AG04450 (cell line): ENCODE results near the gene PAQR5. TPM values are rescaled to one million over a fixed set of nuclear protein-coding genes. Genes with fewer than 3 reads are reported as not detected.

Experiments used
- CTCF ChIA-PET: fragments of 300-600, 350-600 bp; formaldehyde crosslinking; extraction: SDS; loops from one replicate; lab custom pipeline; 2022; ENCODE audit warnings: antibody characterized with exemption, inconsistent platforms; lab: Charles Lee
- POLR2A ChIA-PET: fragments of 350-600 bp; formaldehyde crosslinking; extraction: SDS; loops from one replicate; lab custom pipeline; 2021; ENCODE audit warnings: antibody characterized with exemption, inconsistent platforms; lab: Yijun Ruan, JAX
- DNase-seq: peaks from one replicate; pipeline ENCODE4 v3.0.0-alpha.2; 2011; ENCODE audit warnings: low read depth, low spot score
- H3K27ac ChIP-seq: one replicate; pipeline ENCODE4 v1.5.1; 2012; ENCODE audit warnings: low read depth, low read length, control low read depth
- H3K27me3 ChIP-seq: one replicate; pipeline ENCODE4 v1.6.0; 2012; ENCODE audit warnings: low read length; ENCODE audit not compliant: control insufficient read depth, insufficient read depth
- H3K4me3 ChIP-seq: 2 replicates; pipeline ENCODE4 v1.5.1; 2011; ENCODE audit warnings: mild to moderate bottlenecking, low read depth, low read length, control low read depth
- H3K9me3 ChIP-seq: 2 replicates; pipeline ENCODE4 v1.5.1; 2012; ENCODE audit warnings: low read length; ENCODE audit not compliant: control insufficient read depth, insufficient read depth
- polyA plus RNA-seq: library from polyadenylated mRNA; depleted of rRNA; stranded (reverse); fragments of >200 nt; gene quantifications from 2 replicates; pipeline ENCODE4 v1.2.3, GENCODE V29; 2011
- TF ChIP-seq, protein P1 (sequence below): IDR thresholded peaks from 2 replicates; pipeline ENCODE4 v1.5.1; 2011; ENCODE audit warnings: low read depth, low read length, control low read depth, inconsistent platforms

Gene PAQR5
- polyA plus RNA-seq, 1 experiment: 7.9 TPM

DNA sequence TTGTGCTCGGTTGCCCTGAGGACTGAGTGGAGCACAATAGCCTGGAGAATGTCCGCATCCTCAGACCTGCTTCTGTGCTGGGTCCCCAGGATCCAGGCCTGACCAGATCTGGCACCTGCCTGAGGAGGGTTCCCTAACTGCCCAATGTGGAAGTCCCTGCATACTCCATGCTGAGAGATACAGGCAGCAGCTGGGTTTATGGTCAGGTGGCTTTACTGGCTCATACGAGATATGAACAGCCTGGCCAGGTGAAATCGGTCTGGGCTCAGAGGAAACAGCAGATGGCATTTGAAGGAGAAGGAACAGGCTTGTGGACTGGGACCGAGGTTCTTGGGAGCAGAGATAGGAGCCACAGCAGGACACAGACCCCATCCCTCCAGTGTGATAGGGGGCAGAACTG is 97.3 kb downstream of the PAQR5 start:
- CTCF ChIA-PET: interaction anchor here (1.5 to 3.5 kb wide), 3 partner anchors 67 to 338 kb away, joined by 4 to 48 read pairs (median 9); no protein-coding TSS in a partner anchor

DNA sequence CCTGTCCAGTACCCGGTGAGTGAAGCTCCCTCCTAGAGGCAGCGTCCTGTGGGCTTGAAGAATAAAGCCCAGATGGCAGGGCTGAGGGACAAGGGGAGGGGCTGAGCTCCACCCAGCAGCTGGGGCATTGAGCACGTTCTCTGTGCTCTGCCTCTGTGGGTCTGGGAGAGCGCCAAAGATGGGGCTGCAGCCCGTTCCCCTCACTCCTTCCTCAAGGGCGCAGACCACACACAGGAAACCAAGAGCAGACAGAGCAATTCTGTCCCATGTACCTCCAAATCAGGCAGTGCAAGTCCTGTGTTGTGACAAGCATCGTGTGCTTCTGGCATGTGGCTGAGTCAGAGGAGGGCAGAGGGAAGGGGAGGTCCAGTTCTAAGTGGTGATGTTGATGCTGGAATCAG is 99.8 kb downstream of the PAQR5 start:
- DNase-seq: no peak
- Histone ChIP-seq H3K27me3 (no peaks in the 10 kb centered on the region), H3K27ac (no peak overlapping the region), H3K4me3 (no peak overlapping the region), H3K9me3 (no peaks in the 10 kb centered on the region)
- ChIA-PET CTCF (no interaction called here), POLR2A (interaction anchor here (1.4 kb wide), 1 partner anchor 17 kb away, joined by 3 read pairs; no protein-coding TSS in a partner anchor)
- TF ChIP-seq, protein P1, sequence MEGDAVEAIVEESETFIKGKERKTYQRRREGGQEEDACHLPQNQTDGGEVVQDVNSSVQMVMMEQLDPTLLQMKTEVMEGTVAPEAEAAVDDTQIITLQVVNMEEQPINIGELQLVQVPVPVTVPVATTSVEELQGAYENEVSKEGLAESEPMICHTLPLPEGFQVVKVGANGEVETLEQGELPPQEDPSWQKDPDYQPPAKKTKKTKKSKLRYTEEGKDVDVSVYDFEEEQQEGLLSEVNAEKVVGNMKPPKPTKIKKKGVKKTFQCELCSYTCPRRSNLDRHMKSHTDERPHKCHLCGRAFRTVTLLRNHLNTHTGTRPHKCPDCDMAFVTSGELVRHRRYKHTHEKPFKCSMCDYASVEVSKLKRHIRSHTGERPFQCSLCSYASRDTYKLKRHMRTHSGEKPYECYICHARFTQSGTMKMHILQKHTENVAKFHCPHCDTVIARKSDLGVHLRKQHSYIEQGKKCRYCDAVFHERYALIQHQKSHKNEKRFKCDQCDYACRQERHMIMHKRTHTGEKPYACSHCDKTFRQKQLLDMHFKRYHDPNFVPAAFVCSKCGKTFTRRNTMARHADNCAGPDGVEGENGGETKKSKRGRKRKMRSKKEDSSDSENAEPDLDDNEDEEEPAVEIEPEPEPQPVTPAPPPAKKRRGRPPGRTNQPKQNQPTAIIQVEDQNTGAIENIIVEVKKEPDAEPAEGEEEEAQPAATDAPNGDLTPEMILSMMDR: no peak

More for the DNA sequence above, 97.3 kb downstream of the PAQR5 start:
- DNase-seq: no peak
- Histone ChIP-seq H3K9me3 (no peaks in the 10 kb centered on the region), H3K4me3 (no peak overlapping the region), H3K27me3 (no peaks in the 10 kb centered on the region), H3K27ac (no peak overlapping the region)
- TF ChIP-seq, protein P1: no peak
- POLR2A ChIA-PET: no interaction called here

DNA sequence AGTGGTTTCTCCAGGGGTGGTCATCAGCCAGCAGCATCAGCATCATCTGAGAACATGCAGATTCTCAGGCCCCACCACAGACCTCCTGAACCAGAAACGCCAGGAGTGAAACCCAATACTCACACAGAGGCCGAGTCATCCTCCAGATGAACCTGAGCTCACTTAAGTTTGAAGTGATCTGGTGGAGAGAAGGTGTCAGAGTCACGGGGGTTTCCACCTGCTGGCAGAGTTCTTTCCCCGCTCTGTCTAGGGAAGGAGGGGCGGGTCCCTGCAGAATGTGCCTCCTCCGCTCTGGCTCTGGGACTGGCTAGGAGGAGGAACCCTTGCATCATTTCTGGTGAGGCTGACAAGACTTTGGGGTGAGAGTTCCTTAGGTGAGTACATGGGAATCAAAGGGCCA is 102.1 kb downstream of the PAQR5 start:
- Histone ChIP-seq H3K27me3 (no peaks in the 10 kb centered on the region), H3K27ac (no peak overlapping the region), H3K4me3 (no peak overlapping the region), H3K9me3 (no peaks in the 10 kb centered on the region)
- POLR2A ChIA-PET: no interaction called here
- TF ChIP-seq, protein P1: no peak
- DNase-seq: no peak
- CTCF ChIA-PET: no interaction called here

DNA sequence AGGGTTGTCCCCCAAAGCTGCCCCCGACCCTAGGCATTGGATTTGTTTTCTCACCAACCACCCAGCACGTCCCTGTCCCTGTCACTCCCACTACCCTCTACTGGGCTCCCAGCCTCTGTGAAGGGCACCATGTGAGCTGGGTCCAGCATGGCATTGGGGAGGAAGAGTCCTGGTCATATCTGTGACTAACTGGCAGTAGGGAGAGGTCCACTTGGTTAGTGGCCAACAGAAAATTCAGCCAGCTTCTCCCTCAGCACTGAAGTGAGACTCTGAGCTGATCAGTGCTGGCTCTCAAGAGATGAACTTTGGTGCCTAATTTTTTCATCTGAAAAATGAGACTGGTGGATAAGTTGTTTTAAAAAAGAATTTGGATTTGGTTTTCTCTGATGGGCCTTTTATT is 104.1 kb downstream of the PAQR5 start:
- CTCF ChIA-PET: interaction anchor here (2.1 kb wide), 1 partner anchor 8 kb away, joined by 11 read pairs; no protein-coding TSS in a partner anchor
- Histone ChIP-seq H3K27me3 (no peaks in the 10 kb centered on the region), H3K27ac (no peak overlapping the region), H3K4me3 (no peak overlapping the region), H3K9me3 (no peaks in the 10 kb centered on the region)
- TF ChIP-seq, protein P1: no peak
- no peak for DNase-seq
- POLR2A ChIA-PET: interaction anchor here (1.1 to 1.6 kb wide), 3 partner anchors 11 to 49 kb away, joined by 3 to 16 read pairs (median 6); partner anchors contain the start of gene KIF23

DNA sequence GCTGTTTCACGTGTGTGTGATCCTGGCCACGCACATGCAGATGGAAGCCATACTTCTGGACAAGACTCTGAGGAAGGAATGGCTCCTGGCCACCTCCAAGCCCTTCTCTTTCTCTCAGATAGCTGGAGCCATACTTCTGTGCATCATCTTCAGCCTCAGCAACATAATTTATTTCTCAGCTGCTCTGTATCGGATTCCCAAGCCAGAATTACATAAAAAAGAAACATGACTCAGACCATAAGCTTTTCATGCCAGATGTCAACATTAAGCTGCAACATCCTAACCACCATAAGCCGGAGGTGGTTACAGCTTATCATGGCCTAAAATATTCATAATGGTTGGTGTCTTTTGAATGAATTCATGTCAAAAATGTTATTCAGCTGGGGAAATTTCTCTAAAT is 104.9 kb downstream of the PAQR5 start:
- ChIA-PET CTCF (interaction anchor here (2.1 kb wide), 1 partner anchor 9 kb away, joined by 11 read pairs; no protein-coding TSS in a partner anchor), POLR2A (interaction anchor here (0.6 to 1.6 kb wide), 10 partner anchors 11 to 248 kb away, joined by 3 to 16 read pairs (median 3); partner anchors contain the start of genes GLCE, KIF23 and RPLP1)
- no peak overlapping the region for H3K4me3 ChIP-seq
- TF ChIP-seq, protein P1: no peak
- no peaks in the 10 kb centered on the region for H3K27me3 ChIP-seq
- no peaks in the 10 kb centered on the region for H3K9me3 ChIP-seq
- H3K27ac ChIP-seq: no peak overlapping the region
- peak; percentile 72 for DNase-seq
